Measurements from ENCODE around the gene SIM1. TPM values are rescaled to one million over a fixed set of nuclear protein-coding genes. Genes with fewer than 3 reads are reported as not detected.

Gene SIM1
- total RNA-seq, 4 donors from 2014 or later, result 0.18 to 0.72 (median 0.42) TPM

DNA sequence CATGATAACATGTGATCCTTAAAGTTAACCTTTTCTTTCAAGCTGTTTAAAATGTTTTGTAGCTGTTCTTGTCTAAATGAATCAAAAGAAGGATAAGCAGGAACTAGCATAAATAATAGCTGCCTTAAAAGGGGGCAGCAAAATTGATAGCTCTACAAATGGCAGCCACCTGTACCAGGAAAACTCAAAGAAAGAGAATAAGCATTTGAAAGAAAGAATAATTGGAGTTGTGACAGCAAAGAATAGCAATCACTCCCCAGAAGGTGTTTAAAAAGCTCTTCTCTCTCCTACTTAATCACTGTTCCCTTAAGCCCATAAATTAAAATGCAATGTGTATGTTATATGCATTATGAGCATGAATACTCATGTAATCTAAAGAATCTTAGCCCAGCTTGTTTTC, 114.6 kb downstream of the SIM1 start:
- H3K36me3 ChIP-seq, result no peaks in the 10 kb centered on the region
- DNase-seq (ENCODE audit: low spot score in 2 of 2), result no peak
- H3K27ac ChIP-seq, result no peak overlapping the region
- no peak overlapping the region for H3K4me3 ChIP-seq
- no peaks in the 10 kb centered on the region for H3K4me1 ChIP-seq
- H3K9me3 ChIP-seq, result no peaks in the 10 kb centered on the region
- TF ChIP-seq POLR2A (IDR thresholded peaks at IDR 0.05), result no peak
- TF ChIP-seq CTCF (IDR thresholded peaks at IDR 0.05), result no peak
- TF ChIP-seq POLR2AphosphoS5 (IDR thresholded peaks at IDR 0.05), result no peak
- TF ChIP-seq EP300 (IDR thresholded peaks at IDR 0.05), result no peak
- no peaks in the 10 kb centered on the region for H3K27me3 ChIP-seq

GRCh38 chr6:100349366-100349765, 115.4 kb downstream of the SIM1 start:
- no peak for TF ChIP-seq EP300 (IDR thresholded peaks at IDR 0.05)
- no peak for TF ChIP-seq POLR2AphosphoS5 (IDR thresholded peaks at IDR 0.05)
- TF ChIP-seq POLR2A (IDR thresholded peaks at IDR 0.05), result no peak
- no peak for TF ChIP-seq CTCF (IDR thresholded peaks at IDR 0.05)
- 95% methylated on average over 3 of the region's 3 CpGs for WGBS
- no peaks in the 10 kb centered on the region for H3K4me1 ChIP-seq
- no peak for DNase-seq (ENCODE audit: low spot score in 2 of 2)
- no peak overlapping the region for H3K4me3 ChIP-seq
- H3K36me3 ChIP-seq, result no peaks in the 10 kb centered on the region
- no peak overlapping the region for H3K27ac ChIP-seq
- H3K9me3 ChIP-seq, result no peaks in the 10 kb centered on the region
- H3K27me3 ChIP-seq, result no peaks in the 10 kb centered on the region

DNA sequence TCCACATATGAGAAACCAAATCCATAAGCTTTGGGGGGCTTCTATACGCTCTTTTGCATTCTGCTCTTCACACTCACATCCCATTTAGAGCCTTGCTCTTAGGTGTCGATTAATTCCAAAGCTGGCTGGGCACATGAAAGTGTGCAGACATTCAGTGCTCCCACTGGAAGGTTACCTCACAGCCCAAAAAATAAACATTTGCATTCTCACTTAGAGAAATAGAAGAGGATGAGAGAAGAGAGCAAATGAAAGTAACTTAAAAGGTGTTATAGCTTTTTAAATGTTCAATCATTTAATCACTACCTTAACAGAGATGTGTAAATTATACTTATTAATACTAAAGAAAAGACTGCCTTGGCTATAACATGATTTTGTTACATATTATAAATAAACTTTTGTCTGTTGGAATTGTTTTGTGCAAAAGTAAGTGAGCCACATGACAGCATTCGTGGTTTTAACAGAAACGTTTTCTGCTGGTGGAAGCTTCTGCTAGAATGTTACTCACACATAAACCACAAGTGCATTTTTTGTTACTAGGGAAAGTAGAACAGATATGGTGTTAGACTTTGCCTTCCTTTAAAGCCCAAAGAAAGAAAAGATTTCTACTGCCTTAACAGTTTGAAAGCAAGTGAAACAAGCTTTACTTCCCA, 116.7 kb downstream of the SIM1 start:
- Histone ChIP-seq H3K27ac (no peak overlapping the region), H3K27me3 (no peaks in the 10 kb centered on the region), H3K4me1 (no peaks in the 10 kb centered on the region), H3K4me3 (no peak overlapping the region), H3K9me3 (no peaks in the 10 kb centered on the region), H3K36me3 (no peaks in the 10 kb centered on the region)
- 55% methylated on average over 4 of the region's 4 CpGs for WGBS
- TF ChIP-seq EP300 (IDR thresholded peaks at IDR 0.05) (no peak), CTCF (IDR thresholded peaks at IDR 0.05) (no peak), POLR2A (IDR thresholded peaks at IDR 0.05) (no peak), POLR2AphosphoS5 (IDR thresholded peaks at IDR 0.05) (no peak)
- no peak for DNase-seq (ENCODE audit: low spot score in 2 of 2)

GRCh38 chr6:100346828-100347227, 117.9 kb downstream of the SIM1 start:
- DNase-seq (ENCODE audit: low spot score in 2 of 2), result no peak
- H3K4me1 ChIP-seq, result no peaks in the 10 kb centered on the region
- H3K36me3 ChIP-seq, result no peaks in the 10 kb centered on the region
- 34% methylated on average over 2 of the region's 2 CpGs for WGBS
- H3K27ac ChIP-seq, result no peak overlapping the region
- no peak overlapping the region for H3K4me3 ChIP-seq
- no peaks in the 10 kb centered on the region for H3K27me3 ChIP-seq
- no peak for TF ChIP-seq CTCF (IDR thresholded peaks at IDR 0.05)
- TF ChIP-seq EP300 (IDR thresholded peaks at IDR 0.05), result no peak
- TF ChIP-seq POLR2A (IDR thresholded peaks at IDR 0.05), result no peak
- TF ChIP-seq POLR2AphosphoS5 (IDR thresholded peaks at IDR 0.05), result no peak
- H3K9me3 ChIP-seq, result no peaks in the 10 kb centered on the region

- H3K4me1 ChIP-seq, result no peaks in the 10 kb centered on the region
- no peaks in the 10 kb centered on the region for H3K36me3 ChIP-seq
- no peak overlapping the region for H3K4me3 ChIP-seq
- no peaks in the 10 kb centered on the region for H3K27me3 ChIP-seq
- DNase-seq (ENCODE audit: low spot score in 2 of 2), result no peak
- TF ChIP-seq POLR2AphosphoS5 (IDR thresholded peaks at IDR 0.05) (no peak), POLR2A (IDR thresholded peaks at IDR 0.05) (no peak), EP300 (IDR thresholded peaks at IDR 0.05) (no peak), CTCF (IDR thresholded peaks at IDR 0.05) (no peak)
- H3K9me3 ChIP-seq, result no peaks in the 10 kb centered on the region
- WGBS, result 78% methylated on average over 2 of the region's 2 CpGs
- no peak overlapping the region for H3K27ac ChIP-seq
Measured at GRCh38 chr6:100346203-100346602, 118.5 kb downstream of the SIM1 start.
